Breast epithelium (tissue), 4 donors: ENCODE results near the gene APOL1. TPM values are rescaled to one million over a fixed set of nuclear protein-coding genes. Genes with fewer than 3 reads are reported as not detected.
A peak's percentile ranks its signal among the peaks of the same experiment; 100 is the strongest.

ENCODE experiments used
- DNase-seq, 2 donors: peaks; one replicate each; pipeline ENCODE4 v3.0.0-alpha.2; 2019; ENCODE audit warnings: low spot score in 2 of 2
- H3K27ac ChIP-seq, 2 donors: fragments of 200-600 bp; sonication (generic) in 1 of 2; one replicate each; pipeline ENCODE4 v1.5.1; 2016 to 2019; ENCODE audit warnings: mild to moderate bottlenecking in 1 of 2
- H3K27me3 ChIP-seq, 2 donors: fragments of 200-600 bp; sonication (generic) in 1 of 2; one replicate each; pipeline versions ENCODE4 v1.5.1 to v1.6.0; 2017 to 2019; ENCODE audit warnings: control low read depth in 1 of 2, mild to moderate bottlenecking in 1 of 2
- H3K36me3 ChIP-seq: fragments of 200-600 bp; one replicate; pipeline ENCODE4 v1.5.1; 2019
- H3K4me1 ChIP-seq, 2 donors: fragments of 200-600 bp; sonication (generic); one replicate each; pipeline ENCODE4 v1.5.1; 2016 to 2019; ENCODE audit warnings: control low read depth in 1 of 2
- H3K4me3 ChIP-seq, 3 donors: fragments of 200-600 bp; sonication (generic); 1 replicate in 2 of 3; 2 replicates in 1 of 3; pipeline ENCODE4 v1.5.1; 2016 to 2019; ENCODE audit warnings: mild to moderate bottlenecking in 3 of 3, moderate library complexity in 2 of 3
- H3K9me3 ChIP-seq, 2 donors: fragments of 200-600 bp; sonication (generic) in 1 of 2; one replicate each; pipeline ENCODE4 v1.5.1; 2016 to 2019; ENCODE audit warnings: control low read depth in 1 of 2
- CTCF ChIP-seq, 3 donors: fragments of 450-650 bp; IDR thresholded peaks; one replicate each; pipeline ENCODE4 v1.5.1; 2016 to 2017; ENCODE audit warnings: antibody characterized with exemption in 3 of 3, mild to moderate bottlenecking in 3 of 3, moderate library complexity in 3 of 3
- POLR2A ChIP-seq: fragments of 450-650 bp; IDR thresholded peaks from one replicate; pipeline ENCODE4 v1.6.1; 2016; ENCODE audit warnings: antibody characterized with exemption, mild to moderate bottlenecking, moderate library complexity
- POLR2AphosphoS5 ChIP-seq, 3 donors: sonication (generic); formaldehyde crosslinking; IDR thresholded peaks; one replicate each; pipeline ENCODE4 v1.6.1; 2017; ENCODE audit warnings: antibody characterized with exemption in 3 of 3
- intact Hi-C: fragments of 100-400 bp; cut with DNase I; formaldehyde crosslinking; loops from one replicate; pipeline ENCODE4 v1.15.1; 2023; ENCODE audit warnings: low total_unique reads
- total RNA-seq, 3 donors: library from RNA; depleted of rRNA; stranded (reverse); fragments of >200 nt; gene quantifications; one replicate each; pipeline ENCODE4 v1.1.0, GENCODE V29; 2016

The APOL1 gene
- total RNA-seq, 3 donors from 2014 or later: 5.9 to 38.3 (median 22.2) TPM

- no peak for DNase-seq
- Histone ChIP-seq H3K4me3 (no peak overlapping the region), H3K27ac (peak overlapping the region in 1 of 2 donors; percentile 66), H3K36me3 (no peaks in the 10 kb centered on the region), H3K9me3 (no peaks in the 10 kb centered on the region), H3K4me1 (peaks cover 5 to 16% of the 10 kb centered on the region in 2 donors), H3K27me3 (no peaks in the 10 kb centered on the region)
- no peak for TF ChIP-seq POLR2AphosphoS5 (IDR thresholded peaks at IDR 0.05)
- no peak for TF ChIP-seq POLR2A
- TF ChIP-seq CTCF (IDR thresholded peaks at IDR 0.05): no peak
- intact Hi-C loops: no loop called here
These were observed 3.5 kb downstream of the APOL1 start for GRCh38 chr22:36256478-36256877.

GRCh38 chr22:36257308-36257707 is 4.4 kb downstream of the APOL1 start:
- intact Hi-C loops: no loop called here
- Histone ChIP-seq H3K27me3 (no peaks in the 10 kb centered on the region), H3K36me3 (no peaks in the 10 kb centered on the region), H3K4me3 (no peak overlapping the region), H3K4me1 (peaks cover 5 to 16% of the 10 kb centered on the region in 2 donors), H3K27ac (peak overlapping the region; percentile 35 to 83), H3K9me3 (no peaks in the 10 kb centered on the region)
- DNase-seq: peak in 1 of 2 donors; percentile 37
- TF ChIP-seq POLR2AphosphoS5 (IDR thresholded peaks at IDR 0.05): no peak
- TF ChIP-seq POLR2A: no peak
- no peak for TF ChIP-seq CTCF (IDR thresholded peaks at IDR 0.05)

GRCh38 chr22:36257948-36258670 is 5.2 kb downstream of the APOL1 start:
- Histone ChIP-seq H3K9me3 (no peaks in the 10 kb centered on the region), H3K27ac (peak overlapping the region; percentile 76 to 83), H3K4me3 (no peak overlapping the region), H3K27me3 (no peaks in the 10 kb centered on the region), H3K4me1 (peaks cover 5 to 21% of the 10 kb centered on the region in 2 donors), H3K36me3 (no peaks in the 10 kb centered on the region)
- DNase-seq: no peak
- no peak for TF ChIP-seq POLR2AphosphoS5 (IDR thresholded peaks at IDR 0.05)
- TF ChIP-seq POLR2A: no peak
- TF ChIP-seq CTCF (IDR thresholded peaks at IDR 0.05): no peak
- intact Hi-C loops: no loop called here

GRCh38 chr22:36258701-36259614 is 6.0 kb downstream of the APOL1 start:
- peak; percentile 54 to 58 for DNase-seq
- H3K27me3 ChIP-seq: no peaks in the 10 kb centered on the region
- TF ChIP-seq CTCF (IDR thresholded peaks at IDR 0.05) (peak in 1 of 3 donors; percentile 20), POLR2A (no peak), POLR2AphosphoS5 (IDR thresholded peaks at IDR 0.05) (peak in 1 of 3 donors; percentile 17)
- H3K27ac ChIP-seq: peak overlapping the region; percentile 76 to 83
- intact Hi-C loops: no loop called here
- H3K4me3 ChIP-seq: peak overlapping the region in 1 of 3 donors; percentile 19
- no peaks in the 10 kb centered on the region for H3K9me3 ChIP-seq
- H3K4me1 ChIP-seq: peaks cover 5 to 12% of the 10 kb centered on the region in 2 donors
- H3K36me3 ChIP-seq: no peaks in the 10 kb centered on the region
